Gastroesophageal sphincter (tissue), 4 donors: Measurements from ENCODE around the gene RHBDF1. TPM values are rescaled to one million over a fixed set of nuclear protein-coding genes. Genes with fewer than 3 reads are reported as not detected.

Experiments
- ATAC-seq: fragments of 150-250 bp; one replicate; pipeline ENCODE4 v1.9.1; 2016; ENCODE audit warnings: mild to moderate bottlenecking, moderate library complexity
- H3K27ac ChIP-seq, 4 donors: fragments of 200-600 bp; sonication (generic) in 3 of 4; 1 replicate in 3 of 4; 2 replicates in 1 of 4; pipeline ENCODE4 v1.5.1; 2016 to 2019
- H3K27me3 ChIP-seq: fragments of 200-600 bp; sonication (generic); one replicate; pipeline ENCODE4 v1.5.1; 2019
- H3K36me3 ChIP-seq, 2 donors: fragments of 200-600 bp; sonication (generic); one replicate each; pipeline ENCODE4 v1.5.1; 2019; ENCODE audit warnings: control low read depth in 1 of 2
- H3K4me1 ChIP-seq, 3 donors: fragments of 200-600 bp; sonication (generic); 1 replicate in 2 of 3; 2 replicates in 1 of 3; pipeline ENCODE4 v1.5.1; 2016 to 2019; ENCODE audit warnings: control low read depth in 2 of 3
- H3K4me3 ChIP-seq, 2 donors: fragments of 200-600 bp; sonication (generic); one replicate each; pipeline ENCODE4 v1.5.1; 2019; ENCODE audit warnings: mild to moderate bottlenecking in 1 of 2, moderate library complexity in 1 of 2
- H3K9me3 ChIP-seq, 3 donors: fragments of 200-600 bp; sonication (generic); one replicate each; pipeline ENCODE4 v1.5.1; 2017 to 2019; ENCODE audit warnings: control low read depth in 2 of 3
- CTCF ChIP-seq, 4 experiments: fragments of 200-600 bp in 2 of 4; fragments of 450-650 bp in 2 of 4; sonication (generic) in 1 of 4; IDR thresholded peaks; one replicate each; pipeline ENCODE4 v1.5.1; 2017 to 2019; ENCODE audit warnings: antibody characterized with exemption in 4 of 4, mild to moderate bottlenecking in 2 of 4, moderate library complexity in 2 of 4
- EP300 ChIP-seq: sonication (generic); formaldehyde crosslinking; IDR thresholded peaks from one replicate; pipeline ENCODE4 v1.6.1; 2017; ENCODE audit warnings: antibody characterized with exemption, mild to moderate bottlenecking
- POLR2A ChIP-seq, 2 donors: fragments of 450-650 bp; IDR thresholded peaks; one replicate each; pipeline ENCODE4 v1.6.1; 2017; ENCODE audit warnings: antibody characterized with exemption in 2 of 2, mild to moderate bottlenecking in 2 of 2, moderate library complexity in 1 of 2
- POLR2AphosphoS5 ChIP-seq: sonication (generic); formaldehyde crosslinking; IDR thresholded peaks from one replicate; pipeline ENCODE4 v1.6.1; 2017; ENCODE audit warnings: antibody characterized with exemption
- WGBS, 2 donors: methylation state at CpG; one replicate each; pipeline ENCODE4 v1.1.5; 2018; ENCODE audit warnings: low coverage in 1 of 2; 5-methylcytosine and 5-hydroxymethylcytosine counted together
- total RNA-seq, 4 donors: library from RNA; depleted of rRNA; stranded (reverse); fragments of >200 nt; gene quantifications; one replicate each; pipeline ENCODE4 v1.1.0, GENCODE V29; 2016

Gene RHBDF1
- total RNA-seq, 4 donors from 2014 or later, result 21.0 to 52.3 (median 33.0) TPM

- ATAC-seq, result no peak
- peaks cover 0 to 86% of the 10 kb centered on the region in 2 donors for H3K36me3 ChIP-seq
- H3K4me3 ChIP-seq, result no peak overlapping the region
- 87% methylated on average over 13 of the region's 29 CpGs; no CpG with 5 or more reads in 1 of the 2 donors for WGBS, 2 donors
- peaks cover 0 to 10% (median 0%) of the 10 kb centered on the region in 3 donors for H3K4me1 ChIP-seq
- H3K27ac ChIP-seq, result no peak overlapping the region
- TF ChIP-seq POLR2AphosphoS5, result no peak
- no peak for TF ChIP-seq EP300
- TF ChIP-seq CTCF (IDR thresholded peaks at IDR 0.05), result no peak
- TF ChIP-seq POLR2A (IDR thresholded peaks at IDR 0.05), result no peak
- H3K9me3 ChIP-seq, result no peaks in the 10 kb centered on the region
- H3K27me3 ChIP-seq, result no peaks in the 10 kb centered on the region
Observed at GRCh38 chr16:58491-59439, 13.7 kb downstream of the RHBDF1 start.

GRCh38 chr16:57711-58110, 14.7 kb downstream of the RHBDF1 start:
- peak overlapping the region in 1 of 4 donors; percentile 24 for H3K27ac ChIP-seq
- no peak overlapping the region for H3K4me3 ChIP-seq
- H3K9me3 ChIP-seq, result no peaks in the 10 kb centered on the region
- peaks cover 0 to 13% (median 0%) of the 10 kb centered on the region in 3 donors for H3K4me1 ChIP-seq
- H3K27me3 ChIP-seq, result no peaks in the 10 kb centered on the region
- H3K36me3 ChIP-seq, result peaks cover 0 to 76% of the 10 kb centered on the region in 2 donors
- no peak for TF ChIP-seq CTCF (IDR thresholded peaks at IDR 0.05)
- ATAC-seq, result no peak
- WGBS, 2 donors, result 36 to 62% methylated on average over 3 to 5 of the region's 8 CpGs

GRCh38 chr16:56231-56927, 16.1 kb downstream of the RHBDF1 start:
- WGBS, 2 donors, result 72 to 73% methylated on average over 4 to 5 of the region's 17 CpGs
- H3K4me1 ChIP-seq, result peaks cover 0 to 26% (median 0%) of the 10 kb centered on the region in 3 donors
- ATAC-seq, result no peak
- H3K9me3 ChIP-seq, result no peaks in the 10 kb centered on the region
- TF ChIP-seq CTCF (IDR thresholded peaks at IDR 0.05) (no peak), POLR2A (IDR thresholded peaks at IDR 0.05) (no peak), EP300 (no peak), POLR2AphosphoS5 (no peak)
- H3K36me3 ChIP-seq, result peaks cover 0 to 62% of the 10 kb centered on the region in 2 donors
- H3K27ac ChIP-seq, result no peak overlapping the region
- H3K4me3 ChIP-seq, result no peak overlapping the region
- H3K27me3 ChIP-seq, result no peaks in the 10 kb centered on the region

- Histone ChIP-seq H3K27me3 (no peaks in the 10 kb centered on the region), H3K9me3 (no peaks in the 10 kb centered on the region), H3K4me3 (no peak overlapping the region), H3K4me1 (peaks cover 0 to 33% (median 0%) of the 10 kb centered on the region in 3 donors), H3K36me3 (peaks cover 0 to 57% of the 10 kb centered on the region in 2 donors), H3K27ac (no peak overlapping the region)
- TF ChIP-seq CTCF (IDR thresholded peaks at IDR 0.05), result no peak
- TF ChIP-seq POLR2AphosphoS5, result no peak
- TF ChIP-seq POLR2A (IDR thresholded peaks at IDR 0.05), result no peak
- TF ChIP-seq EP300, result no peak
- WGBS, 2 donors, result 60% methylated on average over 1 of the region's 11 CpGs; no CpG with 5 or more reads in 1 of the 2 donors
- ATAC-seq, result no peak
Observed at GRCh38 chr16:55571-56136, 16.8 kb downstream of the RHBDF1 start.
